ENCODE results near the gene MRPL40. TPM values are rescaled to one million over a fixed set of nuclear protein-coding genes. Genes with fewer than 3 reads are reported as not detected.

The MRPL40 gene
- total and polyA plus RNA-seq, 12 donors, result 22.4 to 132 (median 54.7) TPM

GRCh38 chr22:19477321-19478044 is 45.1 kb downstream of the MRPL40 start:
- Histone ChIP-seq H3K4me1 (replicated peaks in 1 of 2) (peaks cover 15 to 21% of the 10 kb centered on the region in 2 donors), H3K27me3 (no peaks in the 10 kb centered on the region), H3K36me3 (replicated peaks in 1 of 2) (peaks cover 0 to 26% of the 10 kb centered on the region in 2 donors), H3K9me3 (replicated peaks in 1 of 3) (no peaks in the 10 kb centered on the region), H3K27ac (peak overlapping the region in 2 of 5 donors; percentile 94 to 99), H3K4me3 (peak overlapping the region in 2 of 4 donors; percentile 88 to 91)
- TF ChIP-seq POLR2A (IDR thresholded peaks at IDR 0.05) (no peak), CTCF (IDR thresholded peaks at IDR 0.05) (peak in 1 of 6 experiments; percentile 21)
- DNase-seq, result peak in 1 of 7 donors; percentile 35
- intact Hi-C loops (cut with DNase I), result loop anchor here in 1 of 2 donors (10.0 kb wide), 1 partner anchor 183 kb away; the partner anchor contains the start of gene CLTCL1
- WGBS, 4 donors, result 19 to 21% (median 20%) methylated on average over 5 of the region's 5 CpGs

GRCh38 chr22:19478045-19478900 is 45.9 kb downstream of the MRPL40 start:
- Histone ChIP-seq H3K4me3 (peak overlapping the region; percentile 10 to 91 (median 75)), H3K27me3 (no peaks in the 10 kb centered on the region), H3K4me1 (replicated peaks in 1 of 2) (peaks cover 15 to 21% of the 10 kb centered on the region in 2 donors), H3K36me3 (replicated peaks in 1 of 2) (peaks cover 0 to 19% of the 10 kb centered on the region in 2 donors), H3K9me3 (replicated peaks in 1 of 3) (no peaks in the 10 kb centered on the region), H3K27ac (peak overlapping the region; percentile 94 to 100 (median 98))
- intact Hi-C loops (cut with DNase I), result loop anchor here in 1 of 2 donors (10.0 kb wide), 1 partner anchor 183 kb away; the partner anchor contains the start of gene CLTCL1
- no peak for TF ChIP-seq CTCF (IDR thresholded peaks at IDR 0.05)
- 1 to 3% (median 1%) methylated on average over 17 to 31 of the region's 31 CpGs for WGBS, 4 donors
- DNase-seq, result peak in 1 of 7 donors; percentile 0

- H3K36me3 ChIP-seq (replicated peaks in 1 of 2), result peaks cover 0 to 12% of the 10 kb centered on the region in 2 donors
- H3K4me1 ChIP-seq (replicated peaks in 1 of 2), result peaks cover 15 to 21% of the 10 kb centered on the region in 2 donors
- peak; percentile 15 to 44 for TF ChIP-seq POLR2A (IDR thresholded peaks at IDR 0.05)
- no peak for TF ChIP-seq CTCF (IDR thresholded peaks at IDR 0.05)
- H3K9me3 ChIP-seq (replicated peaks in 1 of 3), result no peaks in the 10 kb centered on the region
- no peaks in the 10 kb centered on the region for H3K27me3 ChIP-seq
- intact Hi-C loops (cut with DNase I), result loop anchor here in 1 of 2 donors (10.0 kb wide), 1 partner anchor 184 kb away; the partner anchor contains the start of gene CLTCL1
- H3K27ac ChIP-seq, result peak within 1 kb of the TSS; percentile 94 to 100 (median 98)
- DNase-seq, result peak; percentile 77 to 91 (median 86)
- H3K4me3 ChIP-seq, result peak within 1 kb of the TSS; percentile 10 to 91 (median 75)
- WGBS, 4 donors, result 0 to 1% (median 0%) methylated on average over 6 to 42 of the region's 42 CpGs
These were observed 46.6 kb downstream of the MRPL40 start, which contains the start of gene UFD1 for GRCh38 chr22:19478901-19479354. TSS of gene UFD1 (minus strand) at chr22:19479193. CDS start at chr22:19479085, 108 bp downstream.
